NCI-H2196 (cell line): ENCODE results near the gene PIK3R6.
"Not testable (repeated sequence)": the region's sequence is repeated elsewhere in the genome, so short reads cannot be mapped to it uniquely, and the experiment has no call there.

Experiments used
- DNase-seq: peaks from one replicate; lab custom pipeline; 2025; ENCODE audit not compliant: unreplicated experiment; lab: John Stamatoyannopoulos, UW

The PIK3R6 gene

GRCh38 chr17:8856205-8856603, 11.3 kb downstream of the PIK3R6 start:
- DNase-seq: not testable (repeated sequence)

GRCh38 chr17:8855477-8856204, 11.8 kb downstream of the PIK3R6 start:
- no peak for DNase-seq

- DNase-seq: no peak
These were observed 15.9 kb downstream of the PIK3R6 start for GRCh38 chr17:8851600-8851999.

GRCh38 chr17:8849311-8850041, 18.0 kb downstream of the PIK3R6 start:
- no peak for DNase-seq

- no peak for DNase-seq
These were observed 19.6 kb downstream of the PIK3R6 start for GRCh38 chr17:8847891-8848290.

GRCh38 chr17:8846768-8847211, 20.7 kb downstream of the PIK3R6 start:
- no peak for DNase-seq

- no peak for DNase-seq
These were observed 22.9 kb downstream of the PIK3R6 start for GRCh38 chr17:8844229-8845218.

GRCh38 chr17:8843344-8843743, 24.1 kb downstream of the PIK3R6 start:
- DNase-seq: no peak

GRCh38 chr17:8841844-8842243, 25.6 kb downstream of the PIK3R6 start:
- DNase-seq: no peak

- DNase-seq: no peak
These were observed 28.0 kb downstream of the PIK3R6 start for GRCh38 chr17:8839410-8839935.

- no peak for DNase-seq
These were observed 28.9 kb downstream of the PIK3R6 start for GRCh38 chr17:8838551-8839095.

- DNase-seq: no peak
These were observed 29.9 kb downstream of the PIK3R6 start for GRCh38 chr17:8837563-8838075.

- DNase-seq: no peak
These were observed 30.5 kb downstream of the PIK3R6 start for GRCh38 chr17:8836821-8837562.

GRCh38 chr17:8835631-8836364, 31.7 kb downstream of the PIK3R6 start:
- no peak for DNase-seq

GRCh38 chr17:8835106-8835505, 32.4 kb downstream of the PIK3R6 start:
- no peak for DNase-seq

- DNase-seq: no peak
These were observed 34.6 kb downstream of the PIK3R6 start for GRCh38 chr17:8832711-8833352.

GRCh38 chr17:8831234-8831849, 36.1 kb downstream of the PIK3R6 start:
- no peak for DNase-seq

- DNase-seq: no peak
These were observed 37.3 kb downstream of the PIK3R6 start for GRCh38 chr17:8830141-8830540.
